GM18870 (cell line): ENCODE data around the gene MEX3D.

Source experiments
- ATAC-seq: cut with Tn5 transposase; IDR thresholded peaks from one replicate; pipeline ENCODE4 v1.9.1; 2021; ENCODE audit warnings: moderate library complexity; ENCODE audit not compliant: unreplicated experiment

The MEX3D gene

DNA sequence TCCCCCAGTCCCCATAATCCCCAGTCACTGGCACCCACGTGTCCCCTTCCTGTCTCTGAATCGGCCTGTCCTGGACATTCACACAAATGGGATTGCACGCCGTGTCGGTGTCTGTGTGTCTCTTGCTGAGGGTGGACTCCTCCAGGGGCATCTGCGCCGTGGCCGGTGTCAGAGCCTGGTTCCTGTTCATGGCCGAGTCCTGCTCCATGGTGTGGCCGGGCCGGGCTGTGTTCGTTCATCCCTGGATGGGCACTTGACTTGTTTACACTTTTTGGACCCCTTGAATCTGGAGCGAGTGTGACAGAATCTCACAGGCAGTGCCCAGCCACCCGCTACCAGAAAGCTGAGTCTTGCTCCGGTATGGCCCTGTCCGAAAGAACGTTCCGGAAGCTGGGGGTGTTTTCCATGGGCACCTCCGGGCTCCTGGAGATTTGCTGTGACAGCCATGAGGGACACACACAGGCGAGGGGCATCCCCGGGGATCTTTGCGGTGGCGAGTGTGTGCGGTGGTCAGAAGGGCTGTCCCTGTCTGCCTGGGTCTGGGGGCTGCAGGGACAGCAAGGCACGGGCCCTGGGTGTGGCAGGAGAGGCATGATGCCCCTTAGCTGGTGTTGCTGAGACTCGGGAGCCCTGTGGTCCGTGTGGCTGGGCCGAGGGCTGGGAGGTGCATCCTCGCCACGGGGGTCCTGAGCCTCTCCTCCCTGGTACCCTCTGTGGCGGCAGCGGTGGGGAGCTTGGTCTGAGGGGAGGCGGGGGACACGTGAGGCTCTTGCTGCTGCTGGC, 6.4 kb upstream of the MEX3D start:
- no peak for ATAC-seq

DNA sequence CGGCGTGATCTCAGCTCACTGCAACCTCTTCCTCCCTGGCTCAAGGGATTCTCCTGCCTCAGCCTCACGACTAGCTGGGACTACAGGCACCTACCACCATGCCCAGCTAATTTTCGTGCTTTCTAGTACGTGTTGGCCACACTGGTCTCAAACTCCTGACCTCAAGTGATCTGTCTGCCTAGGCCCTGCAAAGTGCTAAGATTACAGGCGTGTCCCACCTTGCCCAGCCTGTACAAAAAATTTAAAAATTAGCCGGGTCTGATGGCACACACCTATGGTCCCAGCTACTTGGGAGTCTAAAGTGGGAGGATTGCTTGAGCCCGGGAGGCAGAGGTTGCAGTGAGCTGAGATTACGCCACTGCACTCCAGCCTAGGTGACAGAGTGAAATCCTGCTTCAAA, 4.7 kb upstream of the MEX3D start:
- ATAC-seq = no peak

DNA sequence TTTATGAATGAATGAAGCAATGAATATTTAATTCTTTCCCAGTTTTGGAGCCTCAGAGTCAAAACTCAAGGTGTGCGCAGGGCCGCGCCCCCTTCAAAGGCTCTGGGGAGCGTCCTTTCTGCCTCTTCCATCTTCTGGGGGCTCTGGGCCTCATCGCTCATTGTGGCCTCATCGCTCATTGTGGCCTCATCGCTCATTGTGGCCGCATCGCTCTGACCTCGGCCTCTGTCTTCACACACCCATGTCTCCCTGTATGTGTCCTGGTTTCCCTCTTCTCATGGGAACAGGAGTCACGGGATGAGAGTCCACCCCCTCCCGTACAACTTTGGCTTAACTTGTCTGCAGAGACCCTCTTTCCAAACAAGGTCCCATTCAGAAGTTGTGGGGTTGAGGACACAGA, 3.2 kb upstream of the MEX3D start:
- ATAC-seq = no peak

DNA sequence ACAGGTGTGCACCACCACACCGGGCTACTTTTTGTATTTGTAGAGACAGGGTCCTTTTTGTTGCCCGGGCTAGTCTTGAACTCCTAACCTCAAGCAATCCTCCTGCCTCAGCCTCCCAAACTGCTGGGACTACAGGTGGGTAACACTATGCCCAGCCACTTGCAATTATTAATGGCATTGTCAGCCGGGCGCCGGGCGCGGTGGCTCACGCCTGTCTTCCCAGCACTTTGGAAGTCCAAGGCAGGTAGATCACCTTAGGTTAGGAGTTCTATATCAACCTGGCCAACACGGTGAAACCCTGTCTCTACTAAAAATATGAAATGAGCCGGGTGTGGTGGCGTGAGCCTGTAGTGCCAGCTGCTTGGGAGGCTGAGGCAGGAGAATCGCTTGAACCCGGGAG, 2.7 kb upstream of the MEX3D start:
- no peak for ATAC-seq

DNA sequence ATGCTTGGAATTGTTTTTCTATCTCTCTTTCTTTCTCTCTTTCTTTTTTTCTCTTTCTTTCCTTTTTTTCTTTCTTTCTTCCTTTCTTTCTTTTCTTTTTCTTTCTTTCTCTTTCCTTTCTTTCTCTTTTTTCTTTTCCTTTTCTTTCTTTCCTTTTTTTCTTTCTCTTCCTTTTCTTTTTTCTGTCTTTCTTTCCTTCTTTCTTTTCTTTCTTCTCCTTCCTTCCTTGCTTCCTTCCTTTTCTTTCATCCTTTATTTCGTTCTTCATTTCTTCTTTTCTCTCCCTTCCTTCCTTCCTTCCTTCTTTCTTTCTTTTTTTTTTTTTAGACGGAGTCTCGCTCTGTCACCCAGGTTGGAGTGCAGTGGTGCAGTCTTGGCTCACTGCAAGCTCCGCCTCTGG, 1.9 kb upstream of the MEX3D start:
- no peak for ATAC-seq

DNA sequence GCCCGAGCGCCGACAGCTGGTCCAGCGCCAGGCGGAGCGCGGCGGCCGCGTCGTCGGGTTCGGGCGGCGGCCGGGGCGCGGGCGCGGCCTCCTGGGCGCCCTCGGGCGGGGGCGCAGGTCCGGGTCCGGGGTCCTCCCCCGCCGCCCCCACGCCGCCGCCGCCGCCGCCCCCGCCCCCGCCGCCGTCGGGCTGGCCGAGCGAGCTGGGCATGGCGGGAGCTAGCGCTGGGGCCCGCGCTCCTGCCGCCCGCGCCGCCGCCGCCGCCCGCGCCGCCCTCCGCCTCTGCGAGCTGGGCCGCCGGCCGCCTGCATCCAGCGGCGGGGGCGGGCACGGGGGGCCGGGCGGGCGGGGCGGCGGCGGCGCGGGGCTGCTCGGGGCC, 287 bp downstream of the MEX3D start:
- no peak for ATAC-seq

DNA sequence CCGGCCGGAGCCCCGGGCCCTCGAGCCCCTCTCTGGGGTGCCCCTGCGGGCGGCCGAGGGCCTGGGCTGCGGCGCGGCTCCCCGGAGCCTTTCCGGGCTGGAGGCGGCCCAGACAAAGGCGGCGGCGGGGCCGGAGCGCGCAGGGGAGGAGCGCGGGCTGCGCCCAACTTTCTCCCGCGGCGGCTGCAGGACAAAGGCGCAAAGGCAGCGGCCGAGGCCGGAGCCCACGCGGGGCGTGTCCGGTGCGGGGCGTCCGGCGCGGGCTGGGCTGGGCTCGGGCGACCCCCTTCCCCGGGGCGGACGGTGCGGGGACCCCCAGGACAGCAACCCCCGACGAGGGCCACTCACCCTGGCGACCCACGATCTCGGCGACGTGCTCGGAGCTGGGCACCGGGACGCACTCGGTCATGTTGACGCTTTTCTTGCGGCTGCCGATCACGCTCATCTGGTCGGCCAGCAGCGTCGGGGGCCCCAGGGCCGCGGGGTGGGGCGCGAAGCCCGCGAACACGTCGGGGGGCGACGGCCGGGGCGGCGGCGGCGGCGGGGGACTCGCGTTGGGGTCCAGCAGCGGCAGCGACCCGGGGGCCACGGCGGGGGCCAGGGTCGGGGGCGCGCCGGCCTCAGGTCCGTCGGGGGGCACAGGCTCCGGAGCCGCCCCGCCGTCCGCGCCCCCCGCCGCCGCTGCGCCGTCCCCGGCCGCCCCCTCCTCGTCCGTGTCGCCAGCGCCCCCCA, 843 bp downstream of the MEX3D start:
- no peak for ATAC-seq

DNA sequence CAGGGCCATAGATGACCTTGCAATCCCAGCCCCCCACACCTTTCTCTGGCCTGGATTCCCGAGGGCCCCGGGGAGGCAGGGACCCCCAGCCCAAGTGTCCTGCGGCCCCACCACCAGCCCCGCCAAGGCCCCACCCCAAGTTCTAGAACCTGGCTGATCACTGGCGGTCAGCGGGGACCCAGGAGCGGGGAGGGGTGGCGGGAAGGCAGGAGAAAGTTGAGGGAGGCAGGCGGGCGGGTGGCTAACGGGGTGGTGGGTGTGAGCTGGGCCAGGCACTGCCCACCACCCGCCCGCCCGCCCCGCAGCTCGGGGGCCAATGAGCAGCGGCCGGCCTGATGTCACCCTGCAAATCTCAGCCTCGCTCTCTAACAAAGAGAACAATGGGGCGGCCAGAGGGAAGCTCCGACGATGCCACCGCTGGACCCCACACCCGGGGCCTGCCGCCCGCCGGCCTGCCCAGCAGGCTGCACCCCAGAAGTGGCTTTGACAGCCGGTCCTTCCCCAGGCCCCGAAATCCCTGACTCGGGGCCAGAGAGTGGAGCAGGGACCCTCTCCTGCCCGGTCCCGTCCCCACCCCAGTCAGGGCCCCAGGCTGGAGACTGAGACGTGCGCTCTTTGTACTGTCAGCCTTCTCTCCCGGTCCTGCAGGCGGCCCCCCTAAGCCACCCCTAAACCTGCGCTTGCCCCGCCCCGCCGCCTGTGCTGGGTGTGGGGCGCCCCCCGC, 1.6 kb downstream of the MEX3D start:
- ATAC-seq = no peak

DNA sequence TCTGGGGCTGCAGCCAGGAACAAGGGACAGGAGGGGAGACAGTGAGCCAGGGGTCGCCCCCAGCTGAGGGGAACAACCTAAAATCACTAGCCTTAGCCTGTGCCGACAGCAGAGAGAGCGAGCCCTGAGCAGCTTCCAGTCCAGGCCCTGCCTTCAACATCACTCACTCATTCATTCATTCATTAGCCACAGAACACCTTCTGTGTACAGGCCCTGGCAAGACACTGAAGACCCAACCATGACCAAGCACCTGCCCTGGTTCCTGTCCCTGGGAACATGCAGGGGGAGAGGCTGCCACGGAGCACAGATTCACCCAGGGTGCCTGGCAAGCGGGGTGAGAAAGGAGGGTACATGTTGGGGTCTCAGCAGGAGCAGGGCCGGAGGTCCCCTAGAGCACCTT, 4.9 kb downstream of the MEX3D start:
- ATAC-seq = no peak

DNA sequence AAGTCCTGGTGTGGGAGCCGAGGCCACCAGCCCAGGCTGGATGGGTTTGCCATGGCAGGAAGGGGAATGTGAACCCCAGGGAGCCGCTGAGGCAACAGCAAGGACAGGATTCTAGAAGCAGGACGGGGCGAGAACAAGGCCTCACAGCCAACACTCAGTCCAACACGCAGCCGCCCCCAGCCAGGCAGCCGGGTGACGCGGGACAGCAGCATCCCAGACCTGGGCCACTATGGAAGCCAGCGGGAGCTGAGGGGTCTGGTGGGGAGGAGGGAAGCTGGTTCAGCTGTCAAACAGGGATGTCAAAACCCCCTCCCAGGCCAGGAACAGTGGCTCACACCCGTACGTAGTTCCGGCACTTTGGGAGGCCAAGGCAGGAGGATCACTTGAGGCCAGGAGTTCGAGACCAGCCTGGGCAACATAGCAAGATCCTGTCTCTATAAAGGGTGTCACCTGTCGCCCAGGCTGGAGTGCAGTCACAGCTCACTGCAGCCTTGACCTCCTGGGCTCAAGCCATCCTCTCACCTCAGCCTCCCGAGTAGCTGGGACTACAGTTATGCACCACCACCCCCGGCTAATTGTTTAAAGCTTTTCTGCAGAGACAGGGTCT, 6.8 kb downstream of the MEX3D start:
- ATAC-seq = no peak

DNA sequence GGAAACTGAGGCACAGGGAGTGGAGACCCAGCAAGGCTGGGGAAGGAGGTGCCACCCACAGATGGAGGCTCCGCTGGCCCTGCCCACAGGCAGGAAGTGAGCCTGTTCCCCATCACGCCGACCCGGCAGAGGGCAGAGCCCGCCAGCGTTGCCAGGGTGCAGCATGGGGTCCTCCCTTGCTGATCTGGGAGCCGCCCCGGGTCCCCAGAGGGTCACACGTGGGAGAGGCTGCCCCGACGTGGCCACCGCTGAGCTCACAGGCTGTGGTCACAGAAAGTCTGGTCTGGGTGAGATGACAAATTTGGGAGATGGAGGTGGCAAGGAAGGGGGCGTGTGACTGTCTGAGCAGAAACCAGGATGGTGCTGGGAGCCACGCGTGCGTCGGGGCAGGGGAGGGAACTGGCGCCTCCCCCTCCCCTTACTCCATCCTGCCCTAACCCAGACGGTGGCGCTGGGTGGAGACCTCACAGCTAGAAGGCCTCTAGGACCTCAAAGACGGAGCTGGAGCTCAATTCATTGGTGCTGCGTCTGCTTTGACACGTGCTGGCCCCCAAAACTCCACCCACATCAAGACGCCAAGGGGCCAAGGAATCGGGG, 7.7 kb downstream of the MEX3D start:
- no peak for ATAC-seq

DNA sequence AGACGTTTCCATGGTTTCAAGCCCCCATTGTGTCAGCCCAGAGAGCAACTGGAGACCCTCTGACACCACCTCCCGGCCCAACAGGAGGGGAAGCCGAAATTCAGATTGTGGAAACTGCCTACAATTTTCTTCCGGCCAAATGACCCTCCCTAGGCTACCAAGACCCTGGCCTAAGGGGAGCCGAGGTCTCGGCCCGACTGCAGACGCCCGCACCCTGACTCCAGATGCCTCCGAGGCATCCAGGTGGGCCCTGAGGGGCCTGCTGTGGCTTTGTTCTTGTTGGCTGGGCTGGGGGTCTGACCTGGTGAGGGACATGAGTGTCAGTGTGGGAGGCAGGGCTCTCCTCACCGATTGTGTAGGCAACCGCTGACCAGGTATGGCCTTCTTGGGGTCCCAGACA, 9.6 kb downstream of the MEX3D start:
- ATAC-seq = no peak

DNA sequence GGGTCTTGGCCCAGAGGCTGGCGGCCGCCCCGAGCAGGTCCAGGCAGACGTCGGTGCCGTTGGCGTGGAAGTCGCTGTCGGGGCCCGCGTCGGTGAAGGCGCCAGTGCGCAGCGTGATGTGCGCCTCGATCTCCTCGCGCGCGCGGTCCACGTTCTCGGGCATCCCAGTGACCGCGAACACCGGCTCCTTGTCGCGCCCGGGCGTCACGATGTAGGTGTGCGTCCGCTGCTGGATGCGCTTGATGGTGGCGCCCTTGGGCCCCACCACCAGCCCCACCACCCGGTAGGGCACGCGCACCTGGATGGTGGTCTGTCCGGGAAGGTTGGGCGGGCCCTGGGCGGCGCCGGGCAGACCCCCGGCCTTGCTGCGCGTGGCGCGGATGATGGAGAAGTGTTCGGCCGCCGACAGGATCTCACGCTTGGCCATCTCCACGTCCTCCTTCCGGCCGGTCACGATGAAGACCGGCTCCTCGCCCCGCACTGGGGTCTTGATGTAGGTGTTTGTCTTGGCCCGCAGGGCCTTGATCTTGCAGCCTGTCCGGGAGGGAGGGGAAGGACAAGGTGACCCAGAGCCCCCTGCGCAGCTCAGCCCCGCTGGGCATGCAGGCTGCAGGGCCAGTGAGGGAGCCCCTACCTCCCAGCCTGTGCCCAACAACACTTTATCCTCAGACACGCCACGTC, 11.6 kb downstream of the MEX3D start:
- ATAC-seq = no peak

DNA sequence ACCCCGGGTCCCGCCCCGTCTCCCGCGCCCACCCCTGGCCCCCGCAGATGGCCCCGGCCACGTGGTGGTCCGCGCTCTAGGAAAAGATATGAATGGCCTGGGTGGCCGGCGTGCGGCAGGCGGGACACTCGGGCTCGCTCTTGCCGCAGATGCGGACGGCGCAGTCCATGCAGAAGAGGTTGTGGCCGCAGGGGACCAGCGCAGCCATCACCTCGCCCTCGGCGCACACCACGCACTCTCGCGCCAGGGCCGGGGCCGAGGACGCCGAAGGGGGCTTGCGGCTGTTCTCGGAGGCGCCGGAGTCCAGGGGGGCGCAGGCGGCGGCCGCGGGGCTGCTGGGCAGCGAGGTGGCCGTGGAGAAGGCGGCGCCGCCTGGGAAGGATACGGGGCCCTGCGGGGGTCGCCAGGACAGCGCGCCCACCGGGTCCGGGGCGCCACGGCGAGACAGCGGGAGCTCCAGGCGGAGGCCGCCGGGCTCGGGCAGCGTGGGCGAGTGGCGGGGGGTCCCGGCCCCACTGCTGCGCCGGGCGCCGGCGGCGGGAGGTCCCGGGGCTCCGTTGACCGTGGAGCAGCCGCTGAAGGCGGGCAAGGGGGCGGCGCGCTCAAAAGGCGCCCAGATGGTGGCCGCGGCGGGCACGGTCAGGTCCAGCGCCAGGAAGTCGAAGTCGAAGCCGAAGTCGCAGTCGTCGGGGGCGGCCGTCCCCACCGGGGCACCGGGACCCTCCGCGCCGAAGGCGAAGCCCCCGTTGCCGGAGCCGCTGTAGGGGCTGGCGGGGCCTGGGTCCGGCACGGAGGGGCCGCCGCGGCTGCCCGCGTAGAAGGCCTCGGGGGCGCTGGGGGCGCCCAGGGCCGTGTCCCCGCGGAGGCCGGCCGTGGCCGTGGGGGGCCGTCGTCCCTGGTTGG, 12.4 kb downstream of the MEX3D start:
- ATAC-seq = no peak

DNA sequence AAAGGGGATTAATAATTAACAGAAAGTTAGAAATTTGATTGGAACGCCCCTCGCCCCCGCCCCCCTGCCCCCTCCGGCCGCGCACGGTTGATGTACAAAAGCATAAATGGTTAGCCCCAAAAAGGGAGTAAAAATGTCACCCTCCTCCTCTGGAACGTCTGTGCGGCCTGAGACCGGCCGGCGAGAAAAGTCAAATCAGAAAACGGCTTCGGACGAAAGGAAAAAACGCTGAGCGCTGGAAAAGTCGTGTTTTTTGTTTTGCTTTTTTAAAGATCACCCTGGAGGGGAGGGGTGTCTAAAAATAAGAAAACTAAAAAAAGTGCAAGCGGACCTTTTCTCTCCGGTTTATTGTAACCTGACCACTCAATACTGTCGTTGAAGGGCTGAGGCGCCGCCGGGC, 13.2 kb downstream of the MEX3D start:
- no peak for ATAC-seq

DNA sequence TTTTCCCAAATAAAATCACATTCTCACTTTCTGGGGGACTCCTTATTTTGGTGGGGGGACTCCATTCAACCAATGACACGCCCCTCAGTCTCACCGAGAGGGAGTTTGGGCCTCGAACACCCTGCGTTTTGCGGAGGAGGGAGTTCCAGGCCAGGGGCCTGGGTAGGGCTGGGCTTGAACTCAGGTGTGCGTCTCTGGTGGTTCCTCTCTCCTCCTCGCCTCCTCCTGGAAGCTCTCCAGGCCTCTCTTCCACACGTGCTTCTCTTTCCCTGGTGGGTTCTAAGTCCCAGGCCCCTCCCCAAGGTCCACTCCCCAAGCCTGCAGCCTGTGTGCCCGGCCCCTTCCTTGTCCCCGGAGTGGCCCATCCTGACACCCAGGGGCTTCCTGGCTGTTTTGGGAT, 14.7 kb downstream of the MEX3D start:
- no peak for ATAC-seq

DNA sequence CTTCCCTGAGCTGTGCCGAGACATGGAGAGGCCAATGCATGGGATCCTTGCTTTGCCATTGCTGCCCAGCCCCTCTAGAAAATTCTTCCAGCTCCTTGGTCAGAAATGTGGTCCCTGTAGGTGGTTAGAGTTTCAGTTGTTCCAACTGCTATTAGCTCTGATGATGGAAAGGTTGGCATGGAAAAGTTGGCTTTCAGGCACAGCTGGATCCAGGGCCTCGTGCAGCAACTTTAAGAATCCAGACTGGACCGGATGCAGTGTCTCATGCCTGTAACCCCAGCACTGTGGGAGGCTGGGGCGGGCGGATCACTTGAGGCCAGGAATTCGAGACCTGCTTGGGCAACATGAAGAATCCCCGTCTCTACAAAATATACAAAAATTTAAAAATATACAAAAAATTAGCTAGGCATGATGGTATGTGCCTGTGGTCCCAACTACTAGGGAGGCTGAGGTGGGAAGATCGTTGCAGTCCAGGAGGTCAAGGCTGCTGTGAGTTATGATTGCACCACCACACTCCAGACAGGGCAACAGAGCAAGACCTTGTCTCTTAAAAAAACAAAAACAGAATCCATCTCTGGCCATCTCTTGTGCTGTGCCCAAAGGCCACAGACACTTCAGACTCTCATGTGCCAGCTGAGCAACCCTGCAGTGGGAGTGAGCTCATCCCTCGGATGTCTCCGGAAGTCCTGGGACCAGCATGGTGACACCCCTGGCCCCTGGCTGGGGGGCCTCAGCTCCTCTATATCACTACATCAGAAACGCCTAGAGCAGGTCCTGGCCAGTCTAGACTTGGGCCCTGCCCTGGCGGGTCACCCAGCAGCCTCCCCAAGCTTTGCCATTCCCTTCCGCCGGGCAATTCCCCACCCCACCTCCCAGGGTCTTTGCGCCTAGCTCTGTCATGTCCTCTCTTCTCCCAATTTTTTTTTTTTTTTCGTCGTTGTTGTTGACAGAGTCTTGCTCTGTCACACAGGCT, 16.8 kb downstream of the MEX3D start:
- no peak for ATAC-seq

DNA sequence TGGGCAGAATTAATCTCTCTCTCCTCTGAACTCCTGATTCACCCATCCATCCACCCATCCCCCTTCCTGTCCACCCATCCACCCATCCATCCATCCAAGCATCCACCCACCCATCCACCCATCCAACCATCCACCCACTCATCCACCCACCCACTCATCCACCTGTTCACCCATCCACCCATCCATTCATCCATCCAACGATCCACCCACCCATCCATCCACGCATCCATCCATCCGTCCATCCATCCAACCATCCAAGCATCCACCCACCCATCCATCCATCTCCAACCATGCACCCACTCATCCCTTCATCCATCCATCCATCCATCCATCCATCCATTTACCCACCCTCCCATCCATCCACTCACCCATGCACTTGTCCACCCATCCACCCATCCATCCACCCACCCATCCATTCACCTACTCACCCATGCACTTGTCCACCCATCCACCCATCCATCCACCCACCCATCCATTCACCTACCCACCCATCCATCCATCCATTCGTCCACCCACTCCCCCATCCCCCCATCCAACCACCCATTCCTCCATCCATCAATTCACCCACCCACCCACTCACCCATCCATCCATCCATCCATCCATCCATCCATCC, 18.7 kb downstream of the MEX3D start:
- no peak for ATAC-seq
